Astrocyte of the spinal cord (primary cell): ENCODE results near the gene CTSA.

Experiments
- DNase-seq: peaks from one replicate; pipeline ENCODE4 v3.0.0; 2011; ENCODE audit warnings: low read depth, low spot score
- H3K4me3 ChIP-seq: 2 replicates; pipeline ENCODE4 v1.5.1; 2011; ENCODE audit warnings: low read depth, mild to moderate bottlenecking, low read length, moderate library complexity
- CTCF ChIP-seq: IDR thresholded peaks from 2 replicates; pipeline ENCODE4 v1.5.1; 2012; ENCODE audit warnings: low read depth, mild to moderate bottlenecking, low read length, inconsistent platforms
- in situ Hi-C: cut with HindIII; loops from 2 replicates; pipeline ENCODE4 v1.10.0; 2017; ENCODE audit warnings: low sequenced_read_pairs

CTSA gene

GRCh38 chr20:45918779-45919537 lies 27.8 kb downstream of the CTSA start:
- DNase-seq, result no peak
- in situ Hi-C loops, result no loop called here
- no peak overlapping the region for H3K4me3 ChIP-seq
- TF ChIP-seq CTCF, result no peak

- peak; percentile 90 for DNase-seq
- TF ChIP-seq CTCF, result no peak
- in situ Hi-C loops, result no loop called here
- H3K4me3 ChIP-seq, result no peak overlapping the region
Measured at GRCh38 chr20:45919542-45920399, 28.6 kb downstream of the CTSA start.

- peak; percentile 27 for DNase-seq
- no peak for TF ChIP-seq CTCF
- in situ Hi-C loops, result no loop called here
- no peak overlapping the region for H3K4me3 ChIP-seq
Measured at GRCh38 chr20:45920462-45921336, 29.6 kb downstream of the CTSA start.

DNA sequence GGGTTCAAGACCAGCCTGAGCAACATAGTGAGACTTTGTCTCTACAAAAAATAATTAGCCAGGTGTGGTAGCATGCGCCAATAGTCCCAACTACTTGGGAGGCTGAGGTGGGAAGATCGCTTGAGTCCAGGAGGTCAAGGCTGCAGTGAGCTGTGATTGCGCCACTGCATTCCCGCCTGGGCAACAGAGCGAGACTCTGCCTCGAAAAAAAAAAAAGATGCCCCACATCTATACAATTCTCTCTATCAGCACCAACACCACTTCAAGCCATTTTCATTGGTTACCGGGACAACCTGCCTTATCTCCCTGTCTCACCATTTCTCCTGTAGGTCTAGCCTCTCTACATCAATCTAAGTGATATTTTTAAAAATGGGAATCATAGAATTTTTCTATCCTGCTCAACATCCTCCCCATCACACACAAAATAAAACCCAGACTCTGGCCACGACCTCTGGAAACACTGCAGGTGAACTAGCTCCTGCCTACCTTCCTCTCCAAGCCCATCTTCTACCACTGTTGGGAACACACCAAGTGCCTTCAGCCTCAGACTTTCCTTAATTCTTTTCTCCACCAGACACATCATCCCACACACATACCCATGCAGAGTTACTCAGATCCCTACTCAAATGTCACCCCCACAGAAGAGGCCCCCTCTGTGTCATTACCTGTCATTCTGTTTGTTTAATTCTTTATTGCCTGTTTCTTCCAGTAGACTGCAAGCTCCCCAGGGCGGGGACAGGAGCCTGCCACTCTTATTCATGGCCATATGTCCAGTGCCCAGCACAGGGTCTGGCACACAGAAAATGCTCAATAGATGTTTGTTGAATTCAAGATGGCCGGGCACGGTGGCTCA lies 30.4 kb downstream of the CTSA start:
- no peak for TF ChIP-seq CTCF
- DNase-seq, result no peak
- in situ Hi-C loops, result no loop called here
- no peak overlapping the region for H3K4me3 ChIP-seq

DNA sequence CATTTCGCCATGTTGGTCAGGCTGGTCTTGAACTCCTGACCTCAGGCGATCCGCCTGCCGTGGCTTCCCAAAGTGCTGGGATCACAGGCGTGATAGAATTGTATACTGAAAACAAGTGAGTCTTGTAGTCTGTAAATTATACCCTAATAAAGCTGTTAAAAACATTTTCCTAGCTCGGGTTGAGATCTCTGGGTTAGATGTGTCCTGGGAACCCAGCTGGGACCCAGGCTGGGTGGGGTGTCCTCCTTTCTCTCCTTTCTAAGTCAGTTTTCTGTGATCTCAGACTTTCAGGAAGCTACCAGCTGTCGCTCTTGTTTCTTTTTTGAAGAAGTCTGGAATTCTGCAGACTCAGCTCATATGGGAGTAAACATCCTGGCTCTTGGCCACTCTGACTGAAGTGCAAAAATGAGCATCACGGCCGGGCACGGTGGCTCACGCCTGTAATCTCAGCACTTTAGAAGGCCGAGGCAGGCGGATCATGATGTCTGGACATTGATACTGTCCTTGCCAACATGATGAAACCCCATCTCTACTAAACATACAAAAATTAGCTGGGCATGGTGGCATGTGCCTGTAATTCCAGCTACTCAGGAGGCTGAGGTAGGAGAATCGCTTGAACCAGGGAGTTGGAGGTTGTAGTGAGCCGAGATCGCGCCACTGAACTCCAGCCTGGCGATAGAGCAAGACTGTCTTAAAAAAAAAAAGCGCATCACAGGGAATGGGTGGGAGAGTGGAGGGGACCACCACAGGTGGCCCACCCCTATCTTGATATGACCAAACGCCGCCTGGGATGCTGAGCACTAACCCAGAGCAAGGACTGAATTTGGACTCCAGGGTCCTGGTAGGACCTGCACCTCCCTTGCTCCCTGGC lies 33.5 kb downstream of the CTSA start:
- no peak overlapping the region for H3K4me3 ChIP-seq
- in situ Hi-C loops, result no loop called here
- TF ChIP-seq CTCF, result no peak
- peak; percentile 64 for DNase-seq
